HCEC 1CT (cell line): ENCODE data around the gene CD14.
"Not testable (repeated sequence)": the region's sequence is repeated elsewhere in the genome, so short reads cannot be mapped to it uniquely, and the experiment has no call there.

Experiments used
- DNase-seq: peaks from one replicate; pipeline ENCODE4 v3.0.0-alpha.2; 2017

The CD14 gene

DNA sequence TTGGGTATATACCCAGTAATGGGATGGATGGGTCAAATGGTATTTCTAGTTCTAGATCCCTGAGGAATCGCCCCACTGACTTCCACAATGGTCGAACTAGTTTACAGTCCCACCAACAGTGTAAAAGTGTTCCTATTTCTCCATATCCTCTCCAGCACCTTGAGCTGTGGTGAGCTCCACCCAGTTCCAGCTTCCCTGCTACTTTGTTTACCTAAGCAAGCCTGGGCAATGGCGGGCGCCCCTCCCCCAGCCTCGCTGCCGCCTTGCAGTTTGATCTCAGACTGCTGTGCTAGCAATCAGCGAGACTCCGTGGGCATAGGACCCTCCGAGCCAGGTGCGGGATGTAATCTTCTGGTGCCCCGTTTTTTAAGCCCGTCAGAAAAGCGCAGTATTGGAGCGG lies 39.9 kb downstream of the CD14 start:
- DNase-seq: not testable (repeated sequence)

DNA sequence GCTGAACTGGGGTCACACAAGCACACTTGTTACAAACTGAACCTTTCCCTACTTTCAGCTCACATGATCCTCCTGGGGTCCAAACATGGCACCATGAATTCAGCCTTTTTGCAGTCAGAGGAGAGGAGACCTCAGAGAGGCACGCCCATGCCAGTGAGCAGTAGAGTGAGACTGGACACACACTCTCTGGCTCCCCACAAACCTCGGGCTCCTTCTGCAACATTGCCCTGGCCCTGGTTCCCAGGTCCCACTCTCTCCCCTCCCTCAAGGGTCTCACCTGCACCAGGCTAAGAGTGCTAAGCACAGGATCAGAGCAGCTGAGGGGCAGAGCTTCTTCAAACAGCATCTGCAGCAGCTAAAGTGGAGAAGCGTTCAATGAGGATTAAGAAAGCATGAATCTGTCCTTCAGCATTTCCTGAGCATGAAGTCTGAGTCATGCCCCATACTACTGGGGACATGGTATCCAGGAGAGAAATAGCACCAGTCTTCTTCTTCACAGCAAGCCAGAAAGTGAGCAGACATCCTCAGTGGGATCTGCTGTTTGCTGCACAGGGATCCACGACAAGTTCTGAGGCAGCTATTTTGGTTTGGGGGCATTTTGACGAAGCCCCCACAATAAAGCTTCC lies 41.1 kb downstream of the CD14 start:
- DNase-seq: peak; percentile 76

DNA sequence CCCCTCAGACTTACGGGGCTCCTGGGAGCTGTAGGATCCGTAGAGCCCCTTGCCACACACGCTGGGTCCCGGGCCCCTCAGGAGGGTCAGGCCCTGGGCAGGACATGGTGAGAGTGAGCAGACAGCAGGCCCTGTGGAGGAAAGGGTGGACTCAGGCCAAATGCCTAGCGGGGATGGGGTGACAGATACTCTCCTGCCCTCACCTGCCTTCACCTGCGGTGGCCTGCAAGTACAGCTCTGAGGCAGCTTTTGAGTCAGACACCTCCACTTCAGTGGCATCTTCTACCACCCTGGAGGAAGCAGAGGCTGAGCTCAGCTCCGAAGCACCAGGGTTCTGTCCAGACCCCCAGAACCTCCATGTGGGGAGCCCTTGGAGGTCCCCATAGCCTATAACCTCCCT lies 42.1 kb downstream of the CD14 start:
- DNase-seq: no peak

DNA sequence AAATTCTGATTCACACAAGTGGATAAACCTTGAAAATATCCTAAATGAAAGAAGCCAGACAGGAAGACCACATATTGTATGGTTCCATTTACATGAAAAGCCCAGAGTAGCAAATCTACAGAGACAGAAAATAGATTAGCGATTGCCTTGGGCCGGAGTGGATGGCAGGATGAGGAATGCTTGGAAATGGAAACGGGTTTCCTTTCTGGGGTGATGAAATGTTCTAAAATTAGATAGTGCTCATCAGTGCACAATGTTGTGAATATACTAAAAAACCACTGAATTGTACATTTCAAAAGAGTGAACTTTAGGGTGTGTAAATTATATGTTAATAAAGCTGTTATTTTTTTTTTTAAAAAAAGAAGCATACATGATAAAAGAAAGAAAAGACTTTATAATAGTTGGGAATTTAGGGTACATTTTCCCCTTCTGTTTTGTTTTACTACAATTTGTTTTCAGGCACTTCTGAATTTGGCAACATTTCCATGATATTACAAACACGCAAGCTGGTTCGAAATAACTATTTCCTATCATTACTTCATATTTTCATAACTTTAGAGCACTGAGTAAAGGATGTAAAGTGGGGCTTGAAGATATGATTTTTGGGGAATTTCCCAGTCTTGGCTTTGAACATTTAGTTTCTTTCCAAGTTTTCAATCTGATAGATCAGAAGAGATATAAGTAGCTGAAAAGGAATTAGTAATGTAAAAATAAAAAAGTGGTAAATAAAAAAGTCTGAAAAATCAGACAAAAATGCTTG lies 44.5 kb downstream of the CD14 start:
- peak; percentile 66 for DNase-seq

DNA sequence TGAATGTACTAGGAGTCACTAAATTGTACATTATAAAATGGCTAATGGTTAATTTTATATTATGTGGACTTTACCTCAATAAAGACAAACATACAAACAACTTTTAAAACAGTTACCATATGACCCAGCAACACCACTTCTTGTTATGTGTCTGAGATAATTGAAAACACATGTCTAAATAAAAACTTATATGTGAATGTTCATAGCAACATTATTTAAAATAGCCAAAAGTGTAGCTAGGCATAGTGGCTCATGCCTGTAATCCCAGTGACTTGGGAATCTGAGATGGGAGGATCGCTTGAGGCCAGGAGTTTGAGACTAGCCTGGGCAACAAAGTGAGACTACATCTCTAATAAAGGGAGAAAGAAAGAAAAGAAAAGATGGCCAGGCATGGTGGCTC lies 45.5 kb downstream of the CD14 start:
- DNase-seq: no peak
